DOHH2 (cell line): Measurements from ENCODE around the gene MLLT10.
"Not testable (repeated sequence)": the region's sequence is repeated elsewhere in the genome, so short reads cannot be mapped to it uniquely, and the experiment has no call there.

Source experiments
- H3F3A ChIP-seq: fragments of 200-600 bp; sonication (generic), shearing (Covaris generic); 2 replicates; pipeline ENCODE4 v1.6.0; 2016; ENCODE audit warnings: antibody characterized with exemption, mild to moderate bottlenecking; ENCODE audit not compliant: control insufficient read depth, insufficient read depth
- H3K27ac ChIP-seq: fragments of 200-600 bp; sonication (generic); 2 replicates; pipeline ENCODE4 v1.5.1; 2014; ENCODE audit warnings: low read depth, mild to moderate bottlenecking, low read length, moderate library complexity
- H3K27me3 ChIP-seq: fragments of 200-600 bp; sonication (generic); 2 replicates; pipeline ENCODE4 v1.6.1; 2014; ENCODE audit warnings: mild to moderate bottlenecking, low read length, mixed read lengths; ENCODE audit not compliant: control insufficient read depth
- H3K36me3 ChIP-seq: fragments of 200-600 bp; sonication (generic); 2 replicates; pipeline ENCODE4 v1.6.1; 2014; ENCODE audit warnings: mild to moderate bottlenecking, low read length, moderate library complexity, mixed read lengths; ENCODE audit not compliant: control insufficient read depth
- H3K4me1 ChIP-seq: fragments of 200-600 bp; sonication (generic); 2 replicates; pipeline ENCODE4 v1.6.1; 2014; ENCODE audit warnings: mild to moderate bottlenecking, low read length, mixed read lengths; ENCODE audit not compliant: control insufficient read depth
- H3K4me2 ChIP-seq: fragments of 200-600 bp; sonication (generic); 2 replicates; pipeline ENCODE4 v1.6.0; 2014; ENCODE audit warnings: mild to moderate bottlenecking, low read length, moderate library complexity
- H3K4me3 ChIP-seq: fragments of 200-600 bp; sonication (generic); 2 replicates; pipeline ENCODE4 v1.5.1; 2014; ENCODE audit warnings: mild to moderate bottlenecking, low read length, mixed read lengths
- H3K79me2 ChIP-seq: fragments of 200-600 bp; sonication (generic); 2 replicates; pipeline ENCODE4 v1.6.1; 2014; ENCODE audit warnings: mild to moderate bottlenecking, low read length, mixed read lengths; ENCODE audit not compliant: control insufficient read depth
- H3K9me2 ChIP-seq: fragments of 200-600 bp; sonication (generic); replicated peaks from 2 replicates; pipeline ENCODE4 v1.6.1; 2014; ENCODE audit warnings: mild to moderate bottlenecking, low read length, mixed read lengths; ENCODE audit not compliant: control insufficient read depth
- H3K9me3 ChIP-seq: fragments of 200-600 bp; sonication (generic); 2 replicates; pipeline ENCODE4 v1.6.1; 2014; ENCODE audit warnings: antibody characterized with exemption, low read length, mixed read lengths; ENCODE audit not compliant: control insufficient read depth, insufficient read depth
- H4K20me1 ChIP-seq: fragments of 200-600 bp; sonication (generic); 2 replicates; pipeline ENCODE4 v1.6.0; 2014; ENCODE audit warnings: low read depth, mild to moderate bottlenecking, antibody characterized with exemption, low read length, moderate library complexity; ENCODE audit not compliant: control insufficient read depth, insufficient read depth
- CTCF ChIP-seq: fragments of 200-600 bp; sonication (generic); IDR thresholded peaks from one replicate; pipeline ENCODE4 v1.5.1; 2014; ENCODE audit warnings: antibody characterized with exemption, mild to moderate bottlenecking, low read depth, low read length; ENCODE audit not compliant: poor library complexity, severe bottlenecking
- EZH2phosphoT487 ChIP-seq: fragments of 200-600 bp; sonication (generic); IDR thresholded peaks from 2 replicates; pipeline ENCODE4 v1.6.1; 2017; ENCODE audit warnings: borderline replicate concordance, mild to moderate bottlenecking, antibody characterized with exemption, low read length, moderate library complexity, mixed read lengths

Gene MLLT10

DNA sequence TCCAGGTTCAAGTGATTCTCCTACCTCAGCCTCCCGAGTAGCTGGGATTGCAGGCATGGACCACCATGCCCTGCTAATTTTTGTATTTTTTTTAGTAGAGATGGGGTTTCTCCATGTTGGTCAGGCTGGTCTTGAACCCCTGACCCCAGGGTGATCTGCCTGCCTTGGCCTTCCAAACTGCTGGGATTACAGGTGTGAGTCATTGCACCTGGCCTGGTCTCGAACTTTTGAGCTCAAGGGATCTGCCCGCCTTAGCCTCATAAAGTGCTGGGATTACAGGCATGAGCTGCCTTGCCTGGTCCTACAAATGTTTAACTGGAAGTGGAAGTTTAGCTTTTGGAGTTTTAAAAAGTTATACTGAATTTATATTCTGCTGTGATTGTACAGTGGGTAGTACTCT, 2.8 kb downstream of the MLLT10 start:
- Histone ChIP-seq H3K4me3 (no peak overlapping the region), H3K27ac (no peak overlapping the region), H3K27me3 (no peaks in the 10 kb centered on the region), H4K20me1 (peaks cover 5% of the 10 kb centered on the region; the same call in 1 of the 2 replicates), H3K9me3 (no peaks in the 10 kb centered on the region), H3K79me2 (peaks cover 57% of the 10 kb centered on the region), H3F3A (peaks cover 2% of the 10 kb centered on the region; the same call in 1 of the 2 replicates), H3K36me3 (peaks cover 64% of the 10 kb centered on the region), H3K4me1 (peaks cover 25% of the 10 kb centered on the region), H3K9me2 (no peaks in the 10 kb centered on the region), H3K4me2 (no peak overlapping the region)
- no peak for TF ChIP-seq CTCF
- no peak for TF ChIP-seq EZH2phosphoT487

DNA sequence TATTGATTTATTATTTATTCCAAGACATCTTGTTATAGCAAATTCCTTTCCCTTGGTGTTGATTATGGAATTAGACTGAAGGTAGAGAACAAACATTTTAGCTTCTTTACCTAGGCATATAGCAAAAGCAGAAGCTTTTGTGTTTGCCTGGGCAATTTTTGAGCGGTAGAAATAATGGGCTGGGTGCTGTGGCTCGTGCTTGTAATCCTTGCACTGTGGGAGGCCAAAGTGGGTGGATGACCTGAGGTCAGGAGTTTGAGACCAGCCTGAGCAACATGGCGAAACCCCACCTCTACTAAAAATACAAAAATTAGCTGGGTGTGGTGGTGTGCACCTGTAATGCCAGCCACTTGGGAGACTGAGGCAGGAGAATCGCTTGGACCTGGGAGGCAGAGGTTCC, 6.7 kb downstream of the MLLT10 start:
- H3K4me3 ChIP-seq, H3K27ac ChIP-seq, H3K4me1 ChIP-seq, H3K27me3 ChIP-seq, H3K4me2 ChIP-seq, H3F3A ChIP-seq, H3K9me2 ChIP-seq, H3K9me3 ChIP-seq, H4K20me1 ChIP-seq: not testable (repeated sequence)
- peaks cover 90% of the 10 kb centered on the region for H3K36me3 ChIP-seq
- peaks cover 74% of the 10 kb centered on the region for H3K79me2 ChIP-seq

GRCh38 chr10:21547246-21547645, 13.2 kb downstream of the MLLT10 start:
- Histone ChIP-seq H3K4me1 (no peaks in the 10 kb centered on the region), H3K27me3 (no peaks in the 10 kb centered on the region), H3K9me3 (no peaks in the 10 kb centered on the region), H4K20me1 (no peaks in the 10 kb centered on the region; the same call in 1 of the 2 replicates), H3K79me2 (peaks cover 82% of the 10 kb centered on the region), H3K4me3 (no peak overlapping the region), H3K27ac (no peak overlapping the region), H3F3A (no peaks in the 10 kb centered on the region; the same call in 1 of the 2 replicates), H3K9me2 (no peaks in the 10 kb centered on the region), H3K4me2 (no peak overlapping the region), H3K36me3 (peaks cover 78% of the 10 kb centered on the region)
- TF ChIP-seq CTCF = no peak
- no peak for TF ChIP-seq EZH2phosphoT487

DNA sequence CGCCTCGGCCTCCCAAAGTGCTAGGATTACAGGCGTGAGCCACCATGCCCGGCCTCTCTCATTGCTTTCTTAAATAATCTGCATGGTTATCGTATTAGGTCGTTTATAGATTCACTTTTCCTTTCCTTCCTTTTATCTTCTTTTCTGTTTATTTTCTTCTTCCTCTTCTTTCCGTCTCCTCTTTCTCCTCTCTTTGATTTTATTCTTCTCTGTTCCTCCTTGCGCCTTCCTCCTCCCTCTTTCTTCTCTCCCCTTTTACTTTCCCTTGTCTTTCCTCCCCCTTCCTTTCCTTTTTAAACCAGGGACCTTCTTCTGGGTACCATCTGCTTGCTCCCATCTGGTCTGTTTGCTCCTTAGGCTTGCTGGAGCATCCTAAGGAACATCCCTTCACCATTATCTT, 18.6 kb downstream of the MLLT10 start:
- H4K20me1 ChIP-seq = no peaks in the 10 kb centered on the region
- no peaks in the 10 kb centered on the region for H3K4me1 ChIP-seq
- no peak overlapping the region for H3K4me3 ChIP-seq
- H3K79me2 ChIP-seq = peaks cover 91% of the 10 kb centered on the region
- peaks cover 82% of the 10 kb centered on the region for H3K36me3 ChIP-seq
- no peaks in the 10 kb centered on the region for H3K9me2 ChIP-seq
- no peak for TF ChIP-seq CTCF
- no peak for TF ChIP-seq EZH2phosphoT487
- H3K4me2 ChIP-seq = no peak overlapping the region
- H3K27ac ChIP-seq = no peak overlapping the region
- H3K27me3 ChIP-seq = no peaks in the 10 kb centered on the region
- no peaks in the 10 kb centered on the region; the same call in 1 of the 2 replicates for H3F3A ChIP-seq
- no peaks in the 10 kb centered on the region for H3K9me3 ChIP-seq
